Measurements from ENCODE around the gene CAMK1D.

Gene CAMK1D

DNA sequence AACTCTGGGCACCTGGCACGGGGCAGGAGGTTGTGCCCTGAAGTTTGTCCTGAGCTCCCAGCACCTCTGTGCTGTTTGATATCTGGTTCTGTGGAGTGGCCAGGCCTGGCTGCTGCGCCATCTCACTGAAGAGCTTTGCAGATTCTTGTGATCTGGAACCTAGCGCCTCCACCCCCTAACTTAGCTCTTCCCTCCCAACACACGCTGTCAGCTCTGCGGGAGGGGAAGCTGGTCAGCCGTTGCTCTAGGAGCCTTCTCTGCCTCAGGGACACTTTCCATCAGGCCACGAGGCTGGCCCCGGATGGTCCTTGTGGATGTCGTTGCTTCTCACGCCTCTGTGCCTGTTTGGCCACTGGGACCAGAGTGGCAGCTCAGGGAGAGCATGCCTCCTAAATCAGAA, 438.9 kb downstream of the CAMK1D start:
- H3K4me3 ChIP-seq (ENCODE audit: low read depth, low read length): no peak overlapping the region
- no peak for DNase-seq (ENCODE audit: low read depth)
- no peak for TF ChIP-seq MYC (IDR thresholded peaks at IDR 0.05; ENCODE audit: low read depth, low read length)
- TF ChIP-seq, protein P1, sequence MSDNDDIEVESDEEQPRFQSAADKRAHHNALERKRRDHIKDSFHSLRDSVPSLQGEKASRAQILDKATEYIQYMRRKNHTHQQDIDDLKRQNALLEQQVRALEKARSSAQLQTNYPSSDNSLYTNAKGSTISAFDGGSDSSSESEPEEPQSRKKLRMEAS (IDR thresholded peaks at IDR 0.05; ENCODE audit: low read depth, low read length): no peak

DNA sequence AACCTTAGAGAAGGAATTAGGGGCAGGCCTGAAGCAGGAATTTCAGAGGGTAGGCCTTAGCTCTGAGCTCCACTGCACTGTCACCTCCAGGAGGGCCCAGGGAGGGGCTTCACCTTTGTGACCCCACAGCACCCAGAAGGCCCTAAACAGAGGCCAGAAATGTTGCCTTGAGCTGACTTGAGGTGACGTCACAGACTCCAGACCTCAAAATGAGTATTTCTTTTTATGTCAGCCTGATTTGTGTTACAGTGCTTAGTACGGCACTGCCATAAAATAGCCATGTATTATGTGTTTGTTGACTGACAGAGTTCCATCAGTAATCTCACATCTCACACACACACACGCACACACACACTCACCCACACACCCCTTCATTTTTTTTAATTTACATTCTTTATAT, 440.9 kb downstream of the CAMK1D start:
- H3K4me3 ChIP-seq (ENCODE audit: low read depth, low read length): no peak overlapping the region

GRCh38 chr10:12791728-12792127, 442.4 kb downstream of the CAMK1D start:
- no peak overlapping the region for H3K4me3 ChIP-seq (ENCODE audit: low read depth, low read length)
- TF ChIP-seq, protein P1 (IDR thresholded peaks at IDR 0.05; ENCODE audit: low read depth, low read length): no peak
- TF ChIP-seq CTCF (IDR thresholded peaks at IDR 0.05; ENCODE audit: low read depth, low read length): no peak
- TF ChIP-seq POLR2A (IDR thresholded peaks at IDR 0.05; ENCODE audit: extremely low read depth, insufficient read length): no peak
- DNase-seq (ENCODE audit: low read depth): no peak

More for the DNA sequence above, 440.9 kb downstream of the CAMK1D start:
- DNase-seq (ENCODE audit: low read depth): no peak
- no peak for TF ChIP-seq MYC (IDR thresholded peaks at IDR 0.05; ENCODE audit: low read depth, low read length)
- TF ChIP-seq, protein P1 (IDR thresholded peaks at IDR 0.05; ENCODE audit: low read depth, low read length): no peak
- no peak for TF ChIP-seq POLR2A (IDR thresholded peaks at IDR 0.05; ENCODE audit: extremely low read depth, insufficient read length)
- no peak for TF ChIP-seq CTCF (IDR thresholded peaks at IDR 0.05; ENCODE audit: low read depth, low read length)

DNA sequence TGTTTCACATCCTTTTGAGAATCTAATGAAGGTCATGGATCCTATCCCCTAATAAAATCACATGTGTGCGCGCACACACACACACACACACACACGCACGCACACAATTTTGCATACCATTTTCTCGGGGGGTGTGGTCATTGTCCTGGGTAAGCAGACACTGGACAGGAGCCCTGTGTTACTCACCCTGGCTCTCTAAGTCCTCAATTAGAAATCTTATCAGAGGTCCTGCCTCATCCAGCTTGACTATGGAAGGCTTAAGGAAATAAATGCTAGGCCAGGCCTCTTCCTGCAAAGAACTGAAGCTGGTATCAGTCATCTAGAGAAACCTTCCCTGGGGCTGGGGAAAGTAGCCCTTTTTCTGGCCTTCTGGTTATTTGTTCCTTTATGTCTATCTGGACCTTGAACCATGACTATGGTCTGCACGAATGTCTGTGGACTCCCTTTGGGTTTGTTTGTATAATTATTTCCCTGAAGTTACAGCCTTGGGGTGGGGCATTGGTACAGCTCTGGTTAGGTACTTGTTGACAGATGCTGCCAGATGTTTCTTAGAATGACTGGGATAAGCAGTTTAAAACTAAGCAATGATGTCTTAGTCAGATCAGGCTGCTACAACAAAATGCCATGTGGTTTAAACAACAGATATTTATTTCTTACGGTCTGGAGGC, 443.7 kb downstream of the CAMK1D start:
- TF ChIP-seq MYC (IDR thresholded peaks at IDR 0.05; ENCODE audit: low read depth, low read length) (no peak), CTCF (IDR thresholded peaks at IDR 0.05; ENCODE audit: low read depth, low read length) (no peak), POLR2A (IDR thresholded peaks at IDR 0.05; ENCODE audit: extremely low read depth, insufficient read length) (no peak)
- TF ChIP-seq, protein P1 (IDR thresholded peaks at IDR 0.05; ENCODE audit: low read depth, low read length): no peak
- H3K4me3 ChIP-seq (ENCODE audit: low read depth, low read length): no peak overlapping the region
- DNase-seq (ENCODE audit: low read depth): no peak

DNA sequence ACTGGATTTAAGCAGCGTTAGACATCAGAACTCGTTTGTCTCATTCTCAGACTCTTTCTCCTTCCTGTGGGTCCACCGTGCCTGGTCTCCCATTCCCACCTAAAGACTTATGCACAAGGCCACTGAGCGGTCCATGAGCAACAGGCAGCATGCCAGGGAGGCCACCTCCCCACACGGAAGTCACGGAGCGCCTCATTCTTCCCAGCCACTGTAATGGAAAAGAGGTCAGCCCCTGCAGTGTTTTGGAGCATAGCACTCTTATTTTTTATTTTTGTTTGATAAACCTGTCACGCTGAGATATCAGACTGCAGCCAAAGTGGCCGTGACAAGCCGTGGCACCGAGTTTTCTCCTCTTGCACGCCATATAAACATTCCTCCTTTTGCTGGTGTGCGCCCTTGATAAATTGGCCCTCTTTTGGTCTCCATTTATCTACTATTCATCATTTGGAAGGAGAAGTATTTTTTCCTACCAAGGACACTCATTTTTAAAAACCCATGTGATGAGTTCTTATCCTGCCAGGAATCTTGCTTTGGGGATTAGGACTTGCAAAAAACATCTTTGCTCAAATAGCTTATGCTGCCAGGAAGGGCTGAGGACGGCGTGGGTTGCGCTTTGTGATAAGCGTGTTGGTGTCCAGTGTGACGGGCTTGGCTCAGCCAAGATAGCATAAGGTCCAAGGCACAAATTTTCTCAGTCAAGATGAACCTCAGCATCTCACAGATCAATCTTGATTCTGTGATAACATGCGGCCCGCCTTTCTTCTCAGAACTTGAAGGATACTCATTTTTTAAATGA, 446.2 kb downstream of the CAMK1D start:
- no peak overlapping the region for H3K4me3 ChIP-seq (ENCODE audit: low read depth, low read length)
- DNase-seq (ENCODE audit: low read depth): no peak
- TF ChIP-seq MYC (IDR thresholded peaks at IDR 0.05; ENCODE audit: low read depth, low read length) (no peak), POLR2A (IDR thresholded peaks at IDR 0.05; ENCODE audit: extremely low read depth, insufficient read length) (no peak), CTCF (IDR thresholded peaks at IDR 0.05; ENCODE audit: low read depth, low read length) (no peak)
- TF ChIP-seq, protein P1 (IDR thresholded peaks at IDR 0.05; ENCODE audit: low read depth, low read length): no peak

Measured in NB4 (cell line).